K562 (cell line): ENCODE results near the gene CEP78. TPM values are rescaled to one million over a fixed set of nuclear protein-coding genes. Genes with fewer than 3 reads are reported as not detected.

Experiments
- BCOR ChIP-seq: fragments of 450-650 bp; IDR thresholded peaks from 2 replicates; pipeline ENCODE4 v1.6.1; 2016
- KLF1 ChIP-seq: fragments of 450-650 bp; IDR thresholded peaks from 2 replicates; pipeline ENCODE4 v1.6.1; 2016; ENCODE audit warnings: missing genetic modification characterization, missing compliant biosample characterization
- MYBL2 ChIP-seq, 2 experiments: fragments of 450-650 bp in 1 of 2; sonication (generic) in 1 of 2; formaldehyde crosslinking in 1 of 2; IDR thresholded peaks; 2 replicates each; pipeline versions ENCODE4 v1.6.1 to v1.8.1; 2017 to 2022; ENCODE audit warnings: borderline replicate concordance in 1 of 2, inconsistent platforms in 1 of 2, low read depth in 1 of 2, mild to moderate bottlenecking in 1 of 2, missing genetic modification reagents in 1 of 2, moderate library complexity in 1 of 2
- RFX5 ChIP-seq: IDR thresholded peaks from 2 replicates; pipeline ENCODE4 v1.6.1; 2011; ENCODE audit warnings: low read depth, mild to moderate bottlenecking, improper control_type of control experiment, low read length
- ZNF146 ChIP-seq: IDR thresholded peaks from one replicate; pipeline ENCODE4 v1.6.1; 2018; ENCODE audit warnings: missing compliant biosample characterization; ENCODE audit not compliant: unreplicated experiment
- polyA plus RNA-seq, 8 experiments: library from polyadenylated mRNA; depleted of rRNA in 4 of 8; stranded (reverse) in 5 of 8; unstranded in 3 of 8; fragments of >200 nt; fragmentation: Nextera tagmentation in 2 of 8; fragmentation: Illumina TruSeq in 1 of 8; extraction: Ambion mirVana in 2 of 8; extraction: Trizol in 1 of 8; gene quantifications; 2 replicates each; pipeline versions ENCODE4 v1.2.1 to v1.2.3, GENCODE V29; 2011 to 2014; ENCODE audit warnings: inconsistent platforms in 1 of 8, missing spikeins in 1 of 8
- total RNA-seq, 7 experiments: library from RNA; depleted of rRNA in 6 of 7; stranded (reverse); fragments of >200 nt in 6 of 7; fragmentation: Illumina TruSeq in 2 of 7; extraction: Trizol in 2 of 7; gene quantifications; 2 replicates each; pipeline versions ENCODE4 v1.2.1 to v1.2.3, GENCODE V29; 2011 to 2021; ENCODE audit warnings: low replicate concordance in 1 of 7
- TF ChIP-seq, protein P1 (sequence below): fragments of 200-600 bp; sonication (generic); IDR thresholded peaks from one replicate; pipeline ENCODE4 v1.6.1; 2012; ENCODE audit warnings: mild to moderate bottlenecking, low read depth, low read length, inconsistent platforms
- TF ChIP-seq, protein P2 (sequence below): sonication (generic); formaldehyde crosslinking; IDR thresholded peaks from 2 replicates; pipeline ENCODE4 v1.4.0; 2020; ENCODE audit warnings: mild to moderate bottlenecking, missing genetic modification reagents
- TF ChIP-seq, protein P3 (sequence below): fragments of 250-450 bp; sonication (Bioruptor Pico); IDR thresholded peaks from 2 replicates; pipeline ENCODE4 v1.4.0; 2020; ENCODE audit warnings: mild to moderate bottlenecking, moderate library complexity

Gene CEP78
- total and polyA plus RNA-seq, 9 of the 15 experiments (the other 6 are each of a cell fraction or from before 2014, with no cell fraction given): 3.5 to 26.0 (median 21.5) TPM

DNA sequence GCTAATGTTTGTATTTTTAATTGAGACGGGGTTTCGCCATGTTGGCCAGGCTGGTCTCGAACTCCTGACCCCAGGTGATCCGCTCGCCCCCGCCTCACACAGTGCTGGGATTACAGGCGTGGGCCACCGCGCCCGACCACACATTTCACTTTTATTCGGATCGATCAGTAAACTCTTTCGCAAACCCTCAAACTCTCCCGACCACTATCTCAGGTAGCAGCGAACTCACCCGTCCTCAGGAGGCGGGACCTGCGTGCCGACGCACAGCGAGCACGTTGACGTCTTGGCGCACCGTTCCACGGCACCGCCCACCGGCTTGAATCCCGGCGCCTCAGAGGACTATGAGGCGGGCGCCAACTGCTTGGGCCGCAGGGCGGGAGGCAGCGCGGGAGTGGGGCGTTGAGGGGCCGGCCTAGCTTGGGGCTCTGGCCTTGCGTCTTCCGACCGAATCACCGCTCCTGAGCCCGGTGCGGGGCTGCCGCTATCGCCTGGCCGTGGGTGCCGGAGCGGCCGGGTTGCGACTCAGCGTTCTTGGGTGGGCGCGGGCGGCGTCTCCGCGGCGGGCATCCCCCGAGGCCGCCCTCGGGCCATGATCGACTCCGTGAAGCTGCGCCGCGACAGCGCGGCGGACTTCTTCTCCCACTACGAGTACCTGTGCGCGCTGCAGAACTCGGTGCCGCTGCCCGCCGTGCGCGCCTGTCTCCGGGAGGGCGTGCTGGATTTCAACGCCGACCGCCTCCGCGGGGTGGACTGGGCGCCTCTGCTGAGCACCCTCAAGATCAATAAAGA, at the start of gene CEP78 (continued):
- TF ChIP-seq, protein P1, sequence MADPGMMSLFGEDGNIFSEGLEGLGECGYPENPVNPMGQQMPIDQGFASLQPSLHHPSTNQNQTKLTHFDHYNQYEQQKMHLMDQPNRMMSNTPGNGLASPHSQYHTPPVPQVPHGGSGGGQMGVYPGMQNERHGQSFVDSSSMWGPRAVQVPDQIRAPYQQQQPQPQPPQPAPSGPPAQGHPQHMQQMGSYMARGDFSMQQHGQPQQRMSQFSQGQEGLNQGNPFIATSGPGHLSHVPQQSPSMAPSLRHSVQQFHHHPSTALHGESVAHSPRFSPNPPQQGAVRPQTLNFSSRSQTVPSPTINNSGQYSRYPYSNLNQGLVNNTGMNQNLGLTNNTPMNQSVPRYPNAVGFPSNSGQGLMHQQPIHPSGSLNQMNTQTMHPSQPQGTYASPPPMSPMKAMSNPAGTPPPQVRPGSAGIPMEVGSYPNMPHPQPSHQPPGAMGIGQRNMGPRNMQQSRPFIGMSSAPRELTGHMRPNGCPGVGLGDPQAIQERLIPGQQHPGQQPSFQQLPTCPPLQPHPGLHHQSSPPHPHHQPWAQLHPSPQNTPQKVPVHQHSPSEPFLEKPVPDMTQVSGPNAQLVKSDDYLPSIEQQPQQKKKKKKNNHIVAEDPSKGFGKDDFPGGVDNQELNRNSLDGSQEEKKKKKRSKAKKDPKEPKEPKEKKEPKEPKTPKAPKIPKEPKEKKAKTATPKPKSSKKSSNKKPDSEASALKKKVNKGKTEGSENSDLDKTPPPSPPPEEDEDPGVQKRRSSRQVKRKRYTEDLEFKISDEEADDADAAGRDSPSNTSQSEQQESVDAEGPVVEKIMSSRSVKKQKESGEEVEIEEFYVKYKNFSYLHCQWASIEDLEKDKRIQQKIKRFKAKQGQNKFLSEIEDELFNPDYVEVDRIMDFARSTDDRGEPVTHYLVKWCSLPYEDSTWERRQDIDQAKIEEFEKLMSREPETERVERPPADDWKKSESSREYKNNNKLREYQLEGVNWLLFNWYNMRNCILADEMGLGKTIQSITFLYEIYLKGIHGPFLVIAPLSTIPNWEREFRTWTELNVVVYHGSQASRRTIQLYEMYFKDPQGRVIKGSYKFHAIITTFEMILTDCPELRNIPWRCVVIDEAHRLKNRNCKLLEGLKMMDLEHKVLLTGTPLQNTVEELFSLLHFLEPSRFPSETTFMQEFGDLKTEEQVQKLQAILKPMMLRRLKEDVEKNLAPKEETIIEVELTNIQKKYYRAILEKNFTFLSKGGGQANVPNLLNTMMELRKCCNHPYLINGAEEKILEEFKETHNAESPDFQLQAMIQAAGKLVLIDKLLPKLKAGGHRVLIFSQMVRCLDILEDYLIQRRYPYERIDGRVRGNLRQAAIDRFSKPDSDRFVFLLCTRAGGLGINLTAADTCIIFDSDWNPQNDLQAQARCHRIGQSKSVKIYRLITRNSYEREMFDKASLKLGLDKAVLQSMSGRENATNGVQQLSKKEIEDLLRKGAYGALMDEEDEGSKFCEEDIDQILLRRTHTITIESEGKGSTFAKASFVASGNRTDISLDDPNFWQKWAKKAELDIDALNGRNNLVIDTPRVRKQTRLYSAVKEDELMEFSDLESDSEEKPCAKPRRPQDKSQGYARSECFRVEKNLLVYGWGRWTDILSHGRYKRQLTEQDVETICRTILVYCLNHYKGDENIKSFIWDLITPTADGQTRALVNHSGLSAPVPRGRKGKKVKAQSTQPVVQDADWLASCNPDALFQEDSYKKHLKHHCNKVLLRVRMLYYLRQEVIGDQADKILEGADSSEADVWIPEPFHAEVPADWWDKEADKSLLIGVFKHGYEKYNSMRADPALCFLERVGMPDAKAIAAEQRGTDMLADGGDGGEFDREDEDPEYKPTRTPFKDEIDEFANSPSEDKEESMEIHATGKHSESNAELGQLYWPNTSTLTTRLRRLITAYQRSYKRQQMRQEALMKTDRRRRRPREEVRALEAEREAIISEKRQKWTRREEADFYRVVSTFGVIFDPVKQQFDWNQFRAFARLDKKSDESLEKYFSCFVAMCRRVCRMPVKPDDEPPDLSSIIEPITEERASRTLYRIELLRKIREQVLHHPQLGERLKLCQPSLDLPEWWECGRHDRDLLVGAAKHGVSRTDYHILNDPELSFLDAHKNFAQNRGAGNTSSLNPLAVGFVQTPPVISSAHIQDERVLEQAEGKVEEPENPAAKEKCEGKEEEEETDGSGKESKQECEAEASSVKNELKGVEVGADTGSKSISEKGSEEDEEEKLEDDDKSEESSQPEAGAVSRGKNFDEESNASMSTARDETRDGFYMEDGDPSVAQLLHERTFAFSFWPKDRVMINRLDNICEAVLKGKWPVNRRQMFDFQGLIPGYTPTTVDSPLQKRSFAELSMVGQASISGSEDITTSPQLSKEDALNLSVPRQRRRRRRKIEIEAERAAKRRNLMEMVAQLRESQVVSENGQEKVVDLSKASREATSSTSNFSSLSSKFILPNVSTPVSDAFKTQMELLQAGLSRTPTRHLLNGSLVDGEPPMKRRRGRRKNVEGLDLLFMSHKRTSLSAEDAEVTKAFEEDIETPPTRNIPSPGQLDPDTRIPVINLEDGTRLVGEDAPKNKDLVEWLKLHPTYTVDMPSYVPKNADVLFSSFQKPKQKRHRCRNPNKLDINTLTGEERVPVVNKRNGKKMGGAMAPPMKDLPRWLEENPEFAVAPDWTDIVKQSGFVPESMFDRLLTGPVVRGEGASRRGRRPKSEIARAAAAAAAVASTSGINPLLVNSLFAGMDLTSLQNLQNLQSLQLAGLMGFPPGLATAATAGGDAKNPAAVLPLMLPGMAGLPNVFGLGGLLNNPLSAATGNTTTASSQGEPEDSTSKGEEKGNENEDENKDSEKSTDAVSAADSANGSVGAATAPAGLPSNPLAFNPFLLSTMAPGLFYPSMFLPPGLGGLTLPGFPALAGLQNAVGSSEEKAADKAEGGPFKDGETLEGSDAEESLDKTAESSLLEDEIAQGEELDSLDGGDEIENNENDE: no peak
- TF ChIP-seq MYBL2 (IDR thresholded peaks at IDR 0.05; ENCODE audit: low read depth) (no peak), MYBL2 (CRISPR knock-in tag; IDR thresholded peaks at IDR 0.05; ENCODE audit: borderline replicate concordance) (no peak), ZNF146 (no peak), KLF1 (no peak), RFX5 (no peak), BCOR (peak; percentile 65)
- TF ChIP-seq, protein P2, sequence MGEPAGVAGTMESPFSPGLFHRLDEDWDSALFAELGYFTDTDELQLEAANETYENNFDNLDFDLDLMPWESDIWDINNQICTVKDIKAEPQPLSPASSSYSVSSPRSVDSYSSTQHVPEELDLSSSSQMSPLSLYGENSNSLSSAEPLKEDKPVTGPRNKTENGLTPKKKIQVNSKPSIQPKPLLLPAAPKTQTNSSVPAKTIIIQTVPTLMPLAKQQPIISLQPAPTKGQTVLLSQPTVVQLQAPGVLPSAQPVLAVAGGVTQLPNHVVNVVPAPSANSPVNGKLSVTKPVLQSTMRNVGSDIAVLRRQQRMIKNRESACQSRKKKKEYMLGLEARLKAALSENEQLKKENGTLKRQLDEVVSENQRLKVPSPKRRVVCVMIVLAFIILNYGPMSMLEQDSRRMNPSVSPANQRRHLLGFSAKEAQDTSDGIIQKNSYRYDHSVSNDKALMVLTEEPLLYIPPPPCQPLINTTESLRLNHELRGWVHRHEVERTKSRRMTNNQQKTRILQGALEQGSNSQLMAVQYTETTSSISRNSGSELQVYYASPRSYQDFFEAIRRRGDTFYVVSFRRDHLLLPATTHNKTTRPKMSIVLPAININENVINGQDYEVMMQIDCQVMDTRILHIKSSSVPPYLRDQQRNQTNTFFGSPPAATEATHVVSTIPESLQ (CRISPR knock-in tag): peak; percentile 48; the same call in 1 of the 2 replicates
- TF ChIP-seq, protein P3, sequence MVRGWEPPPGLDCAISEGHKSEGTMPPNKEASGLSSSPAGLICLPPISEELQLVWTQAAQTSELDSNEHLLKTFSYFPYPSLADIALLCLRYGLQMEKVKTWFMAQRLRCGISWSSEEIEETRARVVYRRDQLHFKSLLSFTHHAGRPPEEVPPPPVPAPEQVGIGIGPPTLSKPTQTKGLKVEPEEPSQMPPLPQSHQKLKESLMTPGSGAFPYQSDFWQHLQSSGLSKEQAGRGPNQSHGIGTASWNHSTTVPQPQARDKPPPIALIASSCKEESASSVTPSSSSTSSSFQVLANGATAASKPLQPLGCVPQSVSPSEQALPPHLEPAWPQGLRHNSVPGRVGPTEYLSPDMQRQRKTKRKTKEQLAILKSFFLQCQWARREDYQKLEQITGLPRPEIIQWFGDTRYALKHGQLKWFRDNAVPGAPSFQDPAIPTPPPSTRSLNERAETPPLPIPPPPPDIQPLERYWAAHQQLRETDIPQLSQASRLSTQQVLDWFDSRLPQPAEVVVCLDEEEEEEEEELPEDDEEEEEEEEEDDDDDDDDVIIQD (CRISPR knock-in tag): no peak
